GM12891 (cell line): ENCODE data around the gene PRELP.
"Not testable (repeated sequence)": the region's sequence is repeated elsewhere in the genome, so short reads cannot be mapped to it uniquely, and the experiment has no call there.

ENCODE experiments used
- DNase-seq: peaks from one replicate; pipeline ENCODE4 v3.0.0; 2011; ENCODE audit warnings: low spot score; ENCODE audit not compliant: insufficient read length
- FAIRE-seq: peaks from 2 replicates; lab custom pipeline; 2011; peaks lifted over from hg19 to GRCh38; lab: Jason Lieb, UNC
- PAX5 ChIP-seq: IDR thresholded peaks from 2 replicates; pipeline ENCODE4 v1.6.1; 2011; ENCODE audit warnings: low read length, moderate library complexity, mild to moderate bottlenecking; ENCODE audit not compliant: insufficient read depth, severe bottlenecking
- POLR2A ChIP-seq: IDR thresholded peaks from 2 replicates; pipeline ENCODE4 v1.6.1; 2011; ENCODE audit warnings: low read depth, low read length, control low read depth
- POLR2AphosphoS5 ChIP-seq: IDR thresholded peaks from 2 replicates; pipeline ENCODE4 v1.6.1; 2011; ENCODE audit warnings: low read depth, low read length, control low read depth
- POU2F2 ChIP-seq: IDR thresholded peaks from 2 replicates; pipeline ENCODE4 v1.6.1; 2011; ENCODE audit warnings: low read depth, mild to moderate bottlenecking, control low read depth, low read length, moderate library complexity
- SPI1 ChIP-seq: IDR thresholded peaks from 2 replicates; pipeline ENCODE4 v1.6.1; 2011; ENCODE audit warnings: low read depth, low read length, control low read depth
- TAF1 ChIP-seq: IDR thresholded peaks from 2 replicates; pipeline ENCODE4 v1.6.1; 2011; ENCODE audit warnings: low read depth, low read length, control low read depth

The PRELP gene

GRCh38 chr1:203441766-203442165 is 33.8 kb upstream of the PRELP start:
- FAIRE-seq (no peak), DNase-seq (no peak)
- no peak for TF ChIP-seq TAF1

- FAIRE-seq (no peak), DNase-seq (no peak)
- TF ChIP-seq POU2F2 (no peak), POLR2AphosphoS5 (no peak), TAF1 (no peak), SPI1 (no peak), PAX5 (no peak), POLR2A (no peak)
Measured at GRCh38 chr1:203442821-203443220, 32.8 kb upstream of the PRELP start.

GRCh38 chr1:203443296-203443695 is 32.3 kb upstream of the PRELP start:
- no peak for FAIRE-seq

DNA sequence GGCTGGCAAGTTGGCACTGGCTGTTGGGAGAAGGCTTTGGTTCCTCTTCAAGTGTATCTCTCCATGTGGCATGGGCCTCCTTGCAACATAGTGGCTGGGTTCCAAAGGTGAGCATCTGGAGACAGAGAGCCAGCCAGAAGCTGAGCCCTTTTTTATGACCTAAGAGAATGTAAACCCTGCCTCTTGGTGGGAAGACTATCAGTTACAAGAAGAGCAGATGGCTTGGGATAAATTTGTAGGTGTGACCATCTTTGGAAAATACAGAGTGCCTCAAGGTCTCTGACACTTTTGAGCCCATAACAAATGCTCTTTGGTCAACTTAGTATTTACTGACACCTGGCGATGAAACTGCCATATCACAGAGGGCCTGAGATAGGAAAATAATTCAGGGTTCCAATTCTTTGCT is 31.4 kb upstream of the PRELP start:
- TF ChIP-seq PAX5 (no peak), POLR2A (no peak), POU2F2 (no peak), TAF1 (no peak), SPI1 (no peak), POLR2AphosphoS5 (no peak)
- DNase-seq (no peak), FAIRE-seq (no peak)

More at GRCh38 chr1:203443296-203443695, 32.3 kb upstream of the PRELP start:
- TF ChIP-seq POLR2A (no peak), TAF1 (no peak), SPI1 (no peak), POLR2AphosphoS5 (no peak), POU2F2 (no peak)
- no peak for DNase-seq

GRCh38 chr1:203447151-203447550 is 28.5 kb upstream of the PRELP start:
- FAIRE-seq = no peak
- no peak for TF ChIP-seq TAF1
- TF ChIP-seq SPI1 = no peak
- TF ChIP-seq POLR2A = no peak
- TF ChIP-seq POLR2AphosphoS5 = no peak
- TF ChIP-seq POU2F2 = no peak
- no peak for TF ChIP-seq PAX5
- no peak for DNase-seq

- FAIRE-seq, DNase-seq: not testable (repeated sequence)
Measured at GRCh38 chr1:203447598-203447997, 28.0 kb upstream of the PRELP start.

- no peak for DNase-seq
- FAIRE-seq = no peak
- TF ChIP-seq POU2F2 (no peak), TAF1 (no peak), PAX5 (no peak), POLR2A (no peak), POLR2AphosphoS5 (no peak), SPI1 (no peak)
Measured at GRCh38 chr1:203448521-203449061, 27.0 kb upstream of the PRELP start.

DNA sequence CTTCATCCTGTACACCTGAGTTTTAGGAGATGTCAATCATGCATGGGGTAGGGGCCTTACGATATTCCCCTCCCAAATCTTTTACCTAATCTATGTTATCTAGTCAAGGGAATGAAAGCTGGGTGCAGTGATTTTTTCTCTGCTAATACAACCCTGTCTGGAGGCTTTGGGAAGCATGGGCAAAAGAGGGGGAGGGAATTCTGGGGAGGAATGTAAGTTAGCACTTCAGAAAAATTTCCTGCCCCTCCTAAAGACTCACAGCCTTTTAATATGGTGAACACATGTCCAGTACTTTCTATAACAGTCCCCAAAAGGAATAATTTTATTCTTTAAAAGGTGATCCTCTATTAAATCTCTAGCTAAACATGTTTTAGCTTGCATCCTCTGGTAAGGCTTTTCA is 25.6 kb upstream of the PRELP start:
- DNase-seq (no peak), FAIRE-seq (no peak)
- TF ChIP-seq PAX5 (no peak), POU2F2 (no peak), TAF1 (no peak), POLR2AphosphoS5 (no peak), SPI1 (no peak), POLR2A (no peak)

DNA sequence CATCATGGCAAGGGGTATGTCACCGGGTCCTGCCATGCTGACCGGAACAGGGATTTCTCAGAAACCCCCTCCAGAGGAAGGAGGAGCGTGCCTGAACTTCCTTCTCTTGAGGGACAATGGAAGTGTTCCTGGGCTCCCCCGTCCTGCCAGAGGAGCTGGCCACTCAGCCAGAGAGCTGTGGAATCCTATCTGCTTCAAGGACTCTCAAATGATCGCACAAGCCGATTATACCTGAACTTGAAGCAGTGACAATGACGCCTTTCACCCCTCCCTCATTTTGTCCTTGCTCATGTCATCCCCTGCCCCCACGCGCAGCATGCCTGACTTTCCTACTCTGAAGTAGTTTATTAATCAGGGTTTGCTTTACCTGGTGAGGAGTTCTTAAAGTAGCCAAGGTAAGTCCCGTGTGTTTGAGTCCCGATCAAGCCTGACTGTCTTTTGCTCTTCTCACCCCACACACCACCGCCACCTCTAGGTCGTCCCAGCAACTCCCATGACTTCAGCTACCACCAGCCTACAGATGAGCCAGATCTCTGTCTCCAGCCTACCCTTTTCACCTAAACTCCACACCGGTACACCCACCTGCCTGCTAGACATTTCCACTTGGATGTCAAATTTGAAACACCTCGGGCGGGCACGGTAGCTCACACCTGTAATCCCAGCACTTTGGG is 25.0 kb upstream of the PRELP start:
- no peak for TF ChIP-seq POU2F2
- no peak for TF ChIP-seq POLR2A
- no peak for TF ChIP-seq PAX5
- no peak for FAIRE-seq
- no peak for DNase-seq

- no peak for TF ChIP-seq SPI1
- no peak for TF ChIP-seq POLR2AphosphoS5
- no peak for TF ChIP-seq POU2F2
- TF ChIP-seq PAX5 = no peak
- no peak for TF ChIP-seq POLR2A
- TF ChIP-seq TAF1 = no peak
- FAIRE-seq (no peak), DNase-seq (no peak)
Measured at GRCh38 chr1:203451836-203452784, 23.5 kb upstream of the PRELP start.
